D721Med (cell line): ENCODE data around the gene CFL1.

ENCODE experiments used
- DNase-seq: peaks from one replicate; pipeline ENCODE4 v3.0.0; 2011; ENCODE audit warnings: low spot score; ENCODE audit not compliant: insufficient read length
- FAIRE-seq: peaks from 2 replicates; lab custom pipeline; 2011; peaks lifted over from hg19 to GRCh38; lab: Jason Lieb, UNC
- CTCF ChIP-seq: IDR thresholded peaks from 2 replicates; pipeline ENCODE4 v1.5.1; 2012; ENCODE audit warnings: mild to moderate bottlenecking, control low read depth; ENCODE audit not compliant: insufficient read depth; ENCODE audit errors: missing control alignments

Gene CFL1

GRCh38 chr11:65868076-65868667 lies 10.2 kb upstream of the CFL1 start:
- no peak for DNase-seq
- FAIRE-seq: no peak
- no peak for TF ChIP-seq CTCF

- no peak for FAIRE-seq
- DNase-seq: no peak
- no peak for TF ChIP-seq CTCF
Observed at GRCh38 chr11:65867284-65868071, 9.5 kb upstream of the CFL1 start.

- no peak for TF ChIP-seq CTCF
- FAIRE-seq: no peak
- no peak for DNase-seq
Observed at GRCh38 chr11:65866509-65867283, 8.7 kb upstream of the CFL1 start.

GRCh38 chr11:65865550-65866172 lies 7.7 kb upstream of the CFL1 start:
- TF ChIP-seq CTCF: no peak
- FAIRE-seq: no peak
- no peak for DNase-seq

- TF ChIP-seq CTCF: no peak
- FAIRE-seq (no peak), DNase-seq (no peak)
Observed at GRCh38 chr11:65864706-65865471, 6.9 kb upstream of the CFL1 start.

- FAIRE-seq (no peak), DNase-seq (no peak)
- no peak for TF ChIP-seq CTCF
Observed at GRCh38 chr11:65863889-65864705, 6.1 kb upstream of the CFL1 start.
